HUDEP-2 (cell line): ENCODE measurements around the gene TRDMT1.

Experiments
- DNase-seq, 76 experiments: peaks; one replicate each; lab custom pipeline; 2025; ENCODE audit not compliant: unreplicated experiment in 76 of 76; lab: John Stamatoyannopoulos, UW

The TRDMT1 gene

DNA sequence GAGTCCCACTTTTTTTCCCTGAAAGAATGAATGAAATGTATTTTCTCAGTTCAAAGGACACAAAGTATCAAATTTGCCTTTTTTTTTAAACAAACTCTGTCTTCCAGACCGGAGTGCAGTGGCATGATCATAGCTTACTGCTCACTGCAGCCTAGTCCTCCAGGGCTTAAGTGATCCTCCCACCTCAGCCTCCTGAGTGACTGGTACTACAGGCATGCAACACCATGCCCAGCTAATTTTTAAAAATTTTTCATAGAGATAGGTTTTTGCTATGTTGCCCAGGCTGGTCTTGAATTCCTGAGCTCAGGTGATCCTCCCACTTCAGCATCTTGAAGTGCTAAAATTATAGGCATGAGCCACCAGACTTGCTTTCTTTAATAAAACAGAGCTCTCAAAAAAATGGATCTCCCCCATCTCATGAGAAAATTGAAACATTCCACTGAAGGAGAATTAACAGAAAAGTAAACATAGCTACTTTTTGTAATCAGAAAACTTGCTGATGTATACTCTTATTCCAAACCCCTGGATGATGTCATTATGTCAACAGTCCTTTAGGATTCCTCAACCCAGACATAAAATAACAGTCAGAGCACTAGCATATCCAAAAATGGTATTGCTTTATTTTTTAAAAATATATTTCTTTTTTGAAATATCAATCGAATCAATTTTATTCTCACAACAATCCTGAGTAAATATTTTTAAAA lies 12.3 kb upstream of the TRDMT1 start:
- DNase-seq = no peak

DNA sequence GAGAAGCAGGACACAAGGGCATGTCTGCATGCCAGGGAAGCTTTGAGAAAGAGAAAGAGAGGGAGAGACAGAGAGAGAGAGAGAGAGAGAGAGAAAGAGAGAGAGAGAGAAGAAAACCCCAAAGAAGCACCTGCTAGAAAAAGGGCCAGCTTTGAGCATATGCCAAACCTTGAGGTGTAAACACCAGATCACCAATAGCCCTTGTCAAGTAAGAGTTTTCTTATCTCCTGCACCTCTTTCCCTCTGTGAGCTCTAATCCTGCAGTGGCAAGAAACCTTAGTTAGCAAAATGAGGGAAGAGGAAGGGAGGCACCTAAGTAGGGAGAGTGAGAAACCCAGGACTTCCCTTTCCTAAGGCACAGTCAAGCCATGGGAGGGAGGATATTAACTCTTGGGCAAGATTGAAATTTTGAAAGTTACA lies 11.3 kb upstream of the TRDMT1 start:
- no peak for DNase-seq

DNA sequence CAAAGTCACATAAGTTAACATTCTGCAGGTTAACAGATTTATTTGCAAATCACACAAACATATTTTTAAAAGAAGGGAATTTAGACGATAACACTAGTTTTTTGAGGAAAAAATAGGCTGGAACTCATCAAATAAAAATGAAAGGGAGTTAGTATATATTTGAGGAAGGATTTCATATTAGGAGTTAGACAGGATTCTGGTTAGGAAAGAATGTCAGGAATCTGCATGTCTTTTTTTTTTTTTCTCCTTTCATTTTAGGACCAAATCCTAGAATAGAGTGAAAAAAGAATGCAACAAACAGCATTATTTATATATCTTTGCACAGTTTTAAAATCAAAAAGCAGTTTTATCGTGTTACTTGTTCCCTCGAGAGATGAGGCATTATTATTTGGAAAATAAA lies 8.9 kb upstream of the TRDMT1 start:
- DNase-seq = no peak

DNA sequence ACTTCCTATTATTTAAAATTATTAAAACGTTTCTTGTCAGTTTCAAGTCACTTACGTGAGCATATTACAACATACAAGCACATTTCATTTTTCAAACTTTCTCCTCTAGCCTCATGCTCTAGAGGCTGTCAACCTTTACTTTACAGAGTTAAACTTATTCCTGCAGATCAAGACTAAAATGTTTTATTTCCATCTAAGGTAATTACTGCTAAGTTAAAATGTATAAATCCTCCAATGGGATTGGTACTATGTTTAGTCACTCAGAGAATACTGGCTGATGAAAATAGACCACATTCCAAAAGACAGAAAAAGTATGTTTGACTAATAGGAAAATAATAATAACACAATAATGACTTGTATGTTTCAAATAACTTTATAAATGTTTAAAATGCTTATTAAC lies 8.4 kb upstream of the TRDMT1 start:
- DNase-seq = no peak

DNA sequence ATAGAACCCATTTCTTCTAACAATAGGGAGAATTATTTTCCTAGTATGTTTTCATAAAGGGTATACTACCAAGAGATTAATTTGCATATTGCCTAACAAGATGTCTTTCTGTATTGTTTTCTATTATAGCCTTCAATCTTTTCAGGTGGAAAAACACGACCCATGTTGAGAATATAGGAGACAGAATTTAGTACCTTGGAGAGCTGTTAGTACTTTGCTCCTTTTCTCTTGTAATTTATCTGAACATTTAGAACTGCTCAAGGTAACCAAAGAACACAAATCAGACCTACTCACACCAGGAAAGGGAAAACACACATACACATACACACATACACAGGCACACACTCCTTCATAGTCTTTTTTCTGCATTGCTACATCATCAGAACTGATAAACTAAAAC lies 7.8 kb upstream of the TRDMT1 start:
- no peak for DNase-seq

DNA sequence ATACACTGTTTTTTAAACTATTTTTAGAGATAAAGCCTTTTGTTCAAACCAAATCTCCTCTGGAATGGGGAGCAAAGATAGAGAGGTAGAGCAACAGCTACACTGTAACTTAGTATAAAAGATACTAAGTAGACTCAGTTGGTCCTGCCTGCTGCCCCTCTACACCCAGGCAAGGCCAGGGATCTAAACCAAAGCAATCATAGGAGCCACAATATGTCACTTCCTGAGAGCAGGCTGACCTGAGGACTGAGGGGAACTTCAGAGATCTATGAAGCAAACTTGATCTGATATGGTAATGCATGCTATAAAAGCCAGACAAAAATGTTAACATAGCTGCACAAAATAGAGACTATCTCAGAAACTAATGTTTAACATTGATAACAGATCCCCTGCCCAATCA lies 7.0 kb upstream of the TRDMT1 start:
- DNase-seq = no peak

DNA sequence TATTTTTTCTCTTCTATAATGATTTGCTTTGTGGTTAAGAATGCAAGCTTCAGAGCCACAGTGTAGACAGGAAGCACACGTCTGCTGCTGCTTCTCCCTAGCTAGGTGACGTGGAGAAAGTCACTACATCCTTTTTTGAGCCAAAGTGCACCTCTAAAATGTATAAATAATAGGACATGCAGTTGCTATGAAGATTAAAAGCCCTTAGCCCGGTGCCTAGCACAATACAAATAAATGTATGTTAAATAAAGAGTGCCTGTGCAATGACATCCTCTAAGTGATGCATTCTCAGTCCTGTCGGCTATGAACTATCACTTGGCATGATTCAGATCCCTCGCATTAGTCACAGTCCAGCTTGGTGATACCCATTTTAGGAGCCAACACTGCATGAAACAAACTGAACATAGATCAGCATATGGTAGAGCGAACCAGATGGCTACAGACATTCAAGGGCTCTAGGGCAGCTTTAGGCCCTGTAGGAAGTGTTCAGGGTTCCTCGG lies 4.8 kb upstream of the TRDMT1 start:
- DNase-seq = no peak

DNA sequence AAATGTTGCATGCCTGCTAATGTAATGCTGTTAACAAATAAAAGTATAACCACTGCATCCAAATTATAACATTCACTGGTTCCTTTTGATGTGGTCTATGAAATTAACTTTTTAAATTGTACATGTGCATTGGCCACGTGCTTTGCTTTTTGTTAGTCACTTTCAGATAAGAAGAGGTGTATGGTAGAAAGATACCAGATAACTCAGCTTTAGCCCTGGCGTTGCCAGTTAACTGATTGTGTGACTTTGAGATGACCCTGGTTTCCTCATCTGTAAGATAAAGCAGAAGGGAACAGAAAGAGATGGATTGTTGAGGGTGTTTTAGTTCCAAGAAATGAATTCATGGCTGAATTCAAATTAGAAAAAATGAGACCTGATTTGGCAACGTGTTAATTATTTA lies 1.9 kb upstream of the TRDMT1 start:
- peak in 38 of 76 experiments; percentile 5 to 71 (median 38) for DNase-seq

DNA sequence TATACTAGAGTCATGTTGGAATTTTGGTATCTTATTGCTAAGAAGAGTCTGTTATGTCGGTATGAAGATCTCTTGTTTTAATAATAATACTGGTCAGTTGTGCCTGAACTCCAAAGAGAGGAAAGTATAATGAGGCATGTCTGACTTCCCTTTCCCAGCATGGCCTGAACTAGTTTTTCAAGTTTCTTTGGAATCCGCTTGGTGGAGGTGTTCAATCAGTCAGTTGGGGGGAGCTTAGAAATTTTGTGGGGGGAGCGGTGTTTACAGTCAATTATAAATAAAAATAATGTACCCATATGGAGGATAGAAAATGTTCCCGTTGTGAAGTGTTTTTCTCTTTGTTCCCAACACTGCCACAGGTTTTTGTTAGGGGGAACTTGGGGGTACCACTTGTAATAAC lies 1.5 kb upstream of the TRDMT1 start:
- no peak for DNase-seq

DNA sequence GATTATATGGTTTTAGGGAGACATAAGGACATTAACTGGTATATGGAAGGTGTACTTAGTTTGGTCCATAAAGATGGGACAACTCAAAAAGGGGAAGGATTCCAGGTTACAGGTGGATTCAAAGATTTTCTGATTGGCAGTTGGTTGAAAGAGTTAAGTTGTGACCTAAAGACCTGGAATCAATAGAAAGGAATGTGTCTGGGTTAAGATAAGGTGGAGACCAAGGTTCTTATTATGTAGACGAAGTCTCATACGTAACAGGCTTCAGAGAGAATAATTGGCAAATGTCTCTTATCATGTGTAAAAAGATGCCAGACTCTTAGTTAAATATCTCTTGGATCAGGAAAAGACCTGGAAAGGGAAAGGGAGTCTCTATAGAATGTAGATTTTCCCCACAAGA lies 1.0 kb upstream of the TRDMT1 start:
- peak in 1 of 76 experiments; percentile 43 for DNase-seq

DNA sequence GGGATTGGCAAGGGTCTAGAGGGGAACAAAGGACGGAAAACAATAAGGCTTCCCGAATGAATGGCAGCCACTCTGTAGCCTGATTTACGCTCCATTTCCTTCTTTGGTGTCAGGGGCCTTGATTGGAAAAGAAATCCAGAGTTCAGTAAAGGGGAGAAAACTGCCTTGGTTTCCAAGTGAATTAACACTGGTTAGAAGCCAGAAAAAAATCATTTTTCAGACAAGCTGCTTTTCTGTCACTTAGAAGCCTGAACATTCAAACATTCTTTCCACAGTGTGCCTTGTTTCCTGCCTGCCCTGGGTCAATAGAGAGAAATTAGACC lies 283 bp upstream of the TRDMT1 start:
- no peak for DNase-seq

DNA sequence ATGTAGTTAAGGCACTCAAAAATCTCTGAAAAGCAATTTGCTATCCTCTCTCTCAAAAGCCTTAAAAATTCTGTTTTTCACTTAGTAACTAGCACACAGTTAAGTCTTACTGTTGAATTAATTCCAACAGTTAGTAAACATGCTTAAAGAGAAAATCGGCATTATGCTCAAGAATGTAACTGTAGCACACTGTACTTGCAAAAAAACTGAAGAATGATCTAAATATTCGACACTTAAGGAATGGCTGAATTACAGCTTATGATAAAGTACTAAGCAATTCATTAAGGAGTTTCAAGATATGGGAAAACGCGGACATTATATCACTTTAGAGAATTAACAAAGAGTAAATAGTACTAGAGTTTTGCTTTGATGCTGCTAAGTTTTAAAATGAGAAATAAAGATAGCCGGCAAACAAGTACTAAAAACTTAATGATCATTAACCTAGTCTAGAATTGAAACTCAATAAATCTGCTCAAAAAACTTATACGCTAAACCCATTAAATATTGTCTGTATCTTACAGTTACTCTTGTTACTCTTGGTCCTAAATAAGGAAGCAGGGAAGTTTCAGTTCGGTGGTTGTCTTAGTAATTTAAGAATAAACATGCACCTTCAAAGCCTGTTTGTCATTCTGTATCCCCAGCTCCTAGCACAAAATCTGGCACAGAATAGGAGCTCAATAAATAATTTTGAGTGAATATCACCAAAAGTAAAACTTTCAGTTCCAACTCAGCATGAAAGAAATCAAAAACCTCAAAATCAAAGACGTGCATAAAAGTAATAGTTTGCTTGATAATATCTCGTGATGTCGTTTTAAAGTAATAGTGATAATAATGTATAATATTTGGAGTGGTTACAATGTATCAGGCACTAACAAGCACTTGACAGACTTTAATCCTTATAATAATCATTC lies 1.2 kb downstream of the TRDMT1 start:
- DNase-seq = no peak

DNA sequence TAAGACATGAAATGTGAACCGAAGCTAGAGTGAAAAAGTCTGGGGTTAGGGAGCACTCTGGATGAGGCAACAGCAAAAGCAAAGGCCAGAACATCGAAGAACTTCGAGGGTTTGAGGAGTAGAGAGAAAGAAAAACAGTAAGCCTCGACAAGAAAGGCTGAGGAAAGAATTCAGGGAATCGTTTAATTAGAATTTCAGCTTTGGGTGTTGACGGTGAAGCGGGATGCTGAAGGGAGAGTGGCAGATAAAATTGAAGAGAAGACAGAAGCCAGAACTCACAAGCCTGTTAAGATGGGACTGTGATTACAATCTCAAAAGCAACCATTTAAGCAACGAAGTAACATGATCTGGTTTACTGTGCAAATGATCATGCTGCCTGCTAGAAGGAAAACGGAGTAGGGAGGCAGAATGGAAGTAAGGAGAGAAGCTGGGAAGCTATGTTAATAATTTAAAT lies 2.1 kb downstream of the TRDMT1 start:
- peak in 1 of 76 experiments; percentile 9 for DNase-seq

DNA sequence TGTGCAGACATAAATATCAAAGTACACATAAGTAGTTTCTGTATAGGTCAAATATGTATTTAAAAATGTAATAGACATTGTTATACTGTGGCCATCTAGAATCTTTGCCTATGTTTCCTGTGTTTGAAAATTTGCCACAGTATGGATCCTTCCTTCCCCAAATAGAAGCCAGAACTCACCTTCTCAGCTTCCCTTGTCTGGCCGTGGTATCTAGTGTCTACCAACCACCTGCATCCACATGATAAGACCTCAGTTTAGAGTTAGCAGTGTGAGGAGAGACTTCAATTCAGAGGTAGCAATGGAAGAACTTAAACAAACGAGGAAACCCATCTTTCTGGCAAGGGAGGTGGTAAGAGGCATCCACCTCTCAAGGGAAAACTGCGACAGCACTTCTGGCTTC lies 4.9 kb downstream of the TRDMT1 start:
- DNase-seq = no peak

DNA sequence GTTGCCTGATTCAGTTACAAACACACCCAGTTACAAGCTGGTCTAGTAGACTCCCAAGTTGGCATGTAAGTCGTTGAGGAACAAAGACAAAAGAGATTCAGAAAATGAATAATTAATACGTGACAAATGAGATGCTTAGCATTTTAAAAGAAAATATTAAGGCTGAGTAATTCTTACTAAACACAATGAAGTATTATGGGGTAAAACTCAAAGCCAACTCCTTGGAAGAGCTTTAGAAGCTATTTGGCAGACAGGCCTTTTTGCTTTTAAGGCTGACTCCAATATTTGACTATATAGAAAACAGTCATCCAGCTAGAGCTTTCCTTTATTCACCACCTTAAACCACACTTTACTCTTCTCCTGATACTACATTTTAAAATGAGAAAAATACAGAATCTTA lies 5.4 kb downstream of the TRDMT1 start:
- no peak for DNase-seq

DNA sequence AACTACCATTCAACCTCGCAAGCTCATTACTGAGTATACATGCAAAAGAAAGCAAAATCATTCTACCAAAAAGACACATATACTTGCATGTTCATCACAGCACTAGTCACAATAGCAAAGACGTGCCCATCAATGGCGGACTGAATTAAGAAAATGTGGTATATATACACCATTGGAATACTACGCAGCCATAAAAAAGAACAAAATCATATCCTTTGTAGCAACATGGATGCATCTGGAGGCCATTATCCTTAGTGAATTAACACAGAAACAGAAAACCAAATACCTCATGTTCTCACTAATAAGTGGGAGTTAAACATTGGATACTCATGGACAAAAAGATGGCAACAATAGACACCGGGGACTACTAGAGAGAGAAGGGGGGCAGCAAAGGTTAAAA lies 6.4 kb downstream of the TRDMT1 start:
- DNase-seq = no peak

DNA sequence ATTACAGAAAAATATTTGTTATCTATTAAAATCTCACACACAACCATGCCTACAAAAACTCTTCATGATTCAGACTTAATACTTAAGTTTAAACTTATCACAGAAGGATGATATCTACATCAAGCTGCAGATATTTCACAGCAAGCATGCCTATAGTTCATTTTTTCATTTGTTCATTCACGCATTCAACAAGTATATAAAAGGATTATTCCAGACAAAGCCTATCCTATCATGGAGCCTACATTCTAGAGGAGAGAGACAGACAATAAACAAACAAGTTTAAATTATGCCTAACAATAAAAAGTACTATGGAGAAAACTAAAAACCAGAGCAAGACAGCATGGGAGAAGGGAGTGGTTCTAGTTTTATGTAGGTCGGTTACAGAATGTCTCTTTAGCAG lies 10.9 kb downstream of the TRDMT1 start:
- no peak for DNase-seq

DNA sequence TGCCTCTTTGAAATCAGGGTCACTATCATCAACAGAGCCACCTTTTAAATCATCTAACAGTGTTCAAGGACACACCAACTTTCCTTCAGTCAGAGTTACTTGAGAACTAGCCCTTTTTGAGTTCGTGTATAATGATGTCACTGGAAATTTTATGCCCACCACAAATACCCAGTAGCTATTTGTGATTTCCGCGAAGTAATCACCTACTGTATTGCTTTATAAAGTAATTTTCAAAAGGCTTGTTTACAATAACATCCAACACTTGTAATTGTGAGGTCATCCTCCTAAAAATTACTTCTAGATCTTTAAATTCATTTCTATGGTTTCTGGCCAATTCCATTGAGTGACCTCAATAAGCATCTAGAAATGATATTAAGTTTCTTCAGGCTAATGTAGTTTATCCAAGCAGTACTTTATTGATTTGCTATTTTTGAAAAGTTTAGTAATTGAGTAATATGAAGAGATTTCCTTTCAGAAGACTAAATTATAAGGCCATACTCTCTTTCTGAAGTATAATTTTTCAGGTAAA lies 12.8 kb downstream of the TRDMT1 start:
- no peak for DNase-seq

DNA sequence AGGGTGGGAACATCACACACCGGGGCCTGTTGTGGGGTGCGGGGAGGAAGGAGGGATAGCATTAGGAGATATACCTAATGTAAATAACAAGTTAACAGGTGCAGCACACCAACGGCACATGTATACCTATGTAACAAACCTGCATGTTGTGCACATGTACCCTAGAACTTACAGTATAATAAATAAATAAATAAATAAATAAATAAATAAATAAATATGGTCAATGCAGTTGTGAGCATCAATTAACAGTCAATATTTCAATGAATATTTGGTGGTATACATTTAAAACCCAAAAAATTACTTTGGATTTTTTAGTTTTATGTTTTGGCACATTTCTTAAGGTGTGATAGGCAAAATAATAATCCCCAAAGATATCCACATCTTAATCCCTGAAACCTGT lies 15.6 kb downstream of the TRDMT1 start:
- DNase-seq = no peak

DNA sequence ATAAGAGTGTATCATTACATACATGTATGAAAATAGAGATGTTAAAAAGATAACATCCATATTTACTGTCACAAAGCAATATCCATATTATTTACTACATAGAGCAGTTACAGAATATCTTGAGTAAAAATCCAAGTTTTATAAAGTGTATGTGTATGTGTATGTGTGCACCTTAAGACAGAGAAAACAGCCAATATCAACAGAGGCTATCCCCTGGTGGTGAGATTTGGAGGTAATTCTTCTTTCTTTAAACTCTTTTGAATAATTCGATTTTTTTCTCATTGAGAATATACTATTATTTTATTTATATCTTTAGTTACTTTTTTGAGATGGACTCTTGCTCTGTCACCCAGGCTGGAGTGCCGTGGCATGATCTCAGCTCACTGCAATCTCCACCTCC lies 18.4 kb downstream of the TRDMT1 start:
- DNase-seq = no peak

DNA sequence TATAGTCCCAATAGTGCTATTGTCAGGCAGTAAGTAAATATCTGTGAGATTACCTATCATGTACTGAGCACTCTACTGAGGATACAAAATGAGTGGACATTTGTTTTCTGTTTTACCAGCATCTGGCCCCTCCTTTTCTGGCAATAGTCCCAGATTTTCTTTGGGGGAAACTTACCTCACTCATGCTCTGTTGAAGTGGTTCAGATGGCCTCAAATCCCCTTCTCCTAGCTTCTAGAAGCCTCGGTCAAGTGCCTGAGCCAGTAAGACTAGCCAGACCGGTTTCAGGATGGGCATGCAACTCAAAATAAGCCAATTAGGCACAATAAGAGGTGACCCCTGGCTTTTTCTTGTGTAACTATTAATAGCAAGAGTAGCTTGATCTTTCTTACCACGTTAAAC lies 19.7 kb downstream of the TRDMT1 start:
- DNase-seq = no peak

DNA sequence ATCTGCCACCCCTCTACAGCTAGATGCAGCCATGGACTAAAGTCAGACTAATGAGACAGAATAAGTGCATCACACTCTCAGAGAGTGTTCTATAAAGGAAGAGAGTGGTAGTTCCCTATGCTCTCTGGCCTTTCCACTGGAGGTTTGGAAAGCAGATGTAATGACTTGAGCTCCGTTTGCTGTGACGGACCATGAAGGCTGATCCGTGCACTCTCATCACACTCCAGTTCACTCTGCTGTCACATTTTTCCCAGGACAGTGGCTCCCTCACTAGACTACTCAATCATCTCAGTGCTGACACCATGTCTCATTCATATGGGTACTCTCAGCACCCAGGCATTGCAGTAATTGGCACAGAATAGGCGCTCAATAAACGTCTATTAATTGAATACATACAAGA lies 20.4 kb downstream of the TRDMT1 start:
- DNase-seq = no peak
